Forelimb muscle (tissue), 1 donor: ENCODE data around the gene TMEM178B. TPM values are rescaled to one million over a fixed set of nuclear protein-coding genes. Genes with fewer than 3 reads are reported as not detected.

Source experiments
- DNase-seq: peaks from one replicate; pipeline ENCODE4 v3.0.0-alpha.2; 2013; ENCODE audit warnings: low read depth
- polyA plus RNA-seq: library from polyadenylated mRNA; unstranded; fragments of 120-200 nt; gene quantifications from one replicate; pipeline ENCODE4 v1.2.1, GENCODE V29; 2013; ENCODE audit not compliant: insufficient read length

TMEM178B gene
- polyA plus RNA-seq, 1 donor: 0.43 TPM

GRCh38 chr7:141221007-141221612 is 147.2 kb downstream of the TMEM178B start:
- DNase-seq: no peak

GRCh38 chr7:141225916-141226618 is 152.2 kb downstream of the TMEM178B start:
- DNase-seq: no peak

- no peak for DNase-seq
Observed at GRCh38 chr7:141227454-141227853, 153.6 kb downstream of the TMEM178B start.

GRCh38 chr7:141228482-141228881 is 154.6 kb downstream of the TMEM178B start:
- DNase-seq: no peak

- DNase-seq: no peak
Observed at GRCh38 chr7:141231018-141231792, 157.3 kb downstream of the TMEM178B start.

GRCh38 chr7:141232286-141233051 is 158.6 kb downstream of the TMEM178B start:
- no peak for DNase-seq

- DNase-seq: no peak
Observed at GRCh38 chr7:141234335-141235105, 160.7 kb downstream of the TMEM178B start.

GRCh38 chr7:141235656-141236055 is 161.8 kb downstream of the TMEM178B start:
- DNase-seq: no peak

GRCh38 chr7:141238596-141239243 is 164.9 kb downstream of the TMEM178B start:
- no peak for DNase-seq

- no peak for DNase-seq
Observed at GRCh38 chr7:141239661-141240060, 165.8 kb downstream of the TMEM178B start.

GRCh38 chr7:141242568-141242967 is 168.7 kb downstream of the TMEM178B start:
- no peak for DNase-seq

- DNase-seq: no peak
Observed at GRCh38 chr7:141243368-141243767, 169.5 kb downstream of the TMEM178B start.

GRCh38 chr7:141244435-141244834 is 170.6 kb downstream of the TMEM178B start:
- DNase-seq: no peak

GRCh38 chr7:141246426-141246825 is 172.6 kb downstream of the TMEM178B start:
- no peak for DNase-seq

- DNase-seq: no peak
Observed at GRCh38 chr7:141251180-141251579, 177.3 kb downstream of the TMEM178B start.

- no peak for DNase-seq
Observed at GRCh38 chr7:141251957-141252356, 178.1 kb downstream of the TMEM178B start.

GRCh38 chr7:141257597-141257996 is 183.7 kb downstream of the TMEM178B start:
- DNase-seq: no peak

GRCh38 chr7:141258559-141258958 is 184.7 kb downstream of the TMEM178B start:
- DNase-seq: no peak

GRCh38 chr7:141262101-141263090 is 188.5 kb downstream of the TMEM178B start:
- no peak for DNase-seq
